ENCODE measurements around the gene RFX2. TPM values are rescaled to one million over a fixed set of nuclear protein-coding genes. Genes with fewer than 3 reads are reported as not detected.

The RFX2 gene
- total RNA-seq, 1 donor from 2014 or later: 20.9 TPM

DNA sequence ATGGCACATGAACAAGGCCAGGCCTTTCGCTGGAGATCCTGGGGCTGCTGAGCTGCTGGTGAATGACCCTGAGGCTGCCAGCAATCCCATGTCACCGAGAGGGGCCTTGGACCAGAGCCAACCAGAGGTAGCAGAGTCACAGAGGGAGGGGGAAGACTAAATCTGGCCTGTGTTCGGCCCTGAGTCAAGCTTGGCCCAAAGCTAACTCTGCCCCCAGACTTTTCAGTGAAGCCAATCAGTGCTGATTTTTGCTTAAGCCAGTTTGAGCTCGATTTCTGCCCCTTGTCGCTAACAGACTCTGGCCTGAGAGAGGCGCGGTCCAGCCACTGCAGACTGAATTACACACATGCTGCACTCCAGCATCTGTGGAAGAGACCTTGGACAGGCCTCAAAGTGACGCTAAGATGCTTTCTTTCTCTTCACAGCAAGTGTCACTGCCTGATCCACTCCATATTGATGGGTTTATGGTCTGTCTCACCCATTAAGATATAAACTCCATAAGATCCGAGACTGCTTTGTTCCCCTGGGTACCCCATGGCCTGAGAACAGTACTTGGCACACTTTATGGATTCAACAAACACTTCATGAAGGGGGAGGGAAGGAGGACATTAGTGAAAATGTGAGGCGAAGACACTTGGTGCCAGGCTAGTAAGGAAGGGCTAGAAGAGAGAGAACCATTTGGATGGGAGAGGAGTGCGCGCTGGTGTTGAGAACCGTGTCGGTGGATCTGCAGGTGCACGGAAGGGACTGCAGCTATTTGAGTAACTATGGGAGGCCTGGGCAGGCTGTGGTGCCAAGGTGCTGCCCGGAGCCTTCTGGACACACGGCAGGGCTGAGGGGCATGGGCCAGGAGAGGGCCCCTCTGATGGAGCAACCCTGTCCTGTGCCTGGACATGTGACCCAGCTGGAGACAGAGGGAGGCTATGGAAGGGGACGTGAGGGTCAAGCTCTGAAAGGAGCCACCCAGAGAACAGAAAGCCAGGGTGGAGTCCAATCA is 150.0 kb downstream of the RFX2 start:
- H3K4me1 ChIP-seq: peaks cover 88% of the 10 kb centered on the region
- TF ChIP-seq, protein P1, sequence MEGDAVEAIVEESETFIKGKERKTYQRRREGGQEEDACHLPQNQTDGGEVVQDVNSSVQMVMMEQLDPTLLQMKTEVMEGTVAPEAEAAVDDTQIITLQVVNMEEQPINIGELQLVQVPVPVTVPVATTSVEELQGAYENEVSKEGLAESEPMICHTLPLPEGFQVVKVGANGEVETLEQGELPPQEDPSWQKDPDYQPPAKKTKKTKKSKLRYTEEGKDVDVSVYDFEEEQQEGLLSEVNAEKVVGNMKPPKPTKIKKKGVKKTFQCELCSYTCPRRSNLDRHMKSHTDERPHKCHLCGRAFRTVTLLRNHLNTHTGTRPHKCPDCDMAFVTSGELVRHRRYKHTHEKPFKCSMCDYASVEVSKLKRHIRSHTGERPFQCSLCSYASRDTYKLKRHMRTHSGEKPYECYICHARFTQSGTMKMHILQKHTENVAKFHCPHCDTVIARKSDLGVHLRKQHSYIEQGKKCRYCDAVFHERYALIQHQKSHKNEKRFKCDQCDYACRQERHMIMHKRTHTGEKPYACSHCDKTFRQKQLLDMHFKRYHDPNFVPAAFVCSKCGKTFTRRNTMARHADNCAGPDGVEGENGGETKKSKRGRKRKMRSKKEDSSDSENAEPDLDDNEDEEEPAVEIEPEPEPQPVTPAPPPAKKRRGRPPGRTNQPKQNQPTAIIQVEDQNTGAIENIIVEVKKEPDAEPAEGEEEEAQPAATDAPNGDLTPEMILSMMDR (IDR thresholded peaks at IDR 0.05): no peak
- DNase-seq (no peak), ATAC-seq (no peak)
- no peaks in the 10 kb centered on the region for H3K27me3 ChIP-seq (ENCODE audit: low read depth)
- H3K4me3 ChIP-seq: no peak overlapping the region
- intact Hi-C loops (cut with DNase I): no loop called here
- H3K9me3 ChIP-seq: no peaks in the 10 kb centered on the region
- H3K27ac ChIP-seq: peak overlapping the region; percentile 87
- peaks cover 2% of the 10 kb centered on the region for H3K36me3 ChIP-seq

DNA sequence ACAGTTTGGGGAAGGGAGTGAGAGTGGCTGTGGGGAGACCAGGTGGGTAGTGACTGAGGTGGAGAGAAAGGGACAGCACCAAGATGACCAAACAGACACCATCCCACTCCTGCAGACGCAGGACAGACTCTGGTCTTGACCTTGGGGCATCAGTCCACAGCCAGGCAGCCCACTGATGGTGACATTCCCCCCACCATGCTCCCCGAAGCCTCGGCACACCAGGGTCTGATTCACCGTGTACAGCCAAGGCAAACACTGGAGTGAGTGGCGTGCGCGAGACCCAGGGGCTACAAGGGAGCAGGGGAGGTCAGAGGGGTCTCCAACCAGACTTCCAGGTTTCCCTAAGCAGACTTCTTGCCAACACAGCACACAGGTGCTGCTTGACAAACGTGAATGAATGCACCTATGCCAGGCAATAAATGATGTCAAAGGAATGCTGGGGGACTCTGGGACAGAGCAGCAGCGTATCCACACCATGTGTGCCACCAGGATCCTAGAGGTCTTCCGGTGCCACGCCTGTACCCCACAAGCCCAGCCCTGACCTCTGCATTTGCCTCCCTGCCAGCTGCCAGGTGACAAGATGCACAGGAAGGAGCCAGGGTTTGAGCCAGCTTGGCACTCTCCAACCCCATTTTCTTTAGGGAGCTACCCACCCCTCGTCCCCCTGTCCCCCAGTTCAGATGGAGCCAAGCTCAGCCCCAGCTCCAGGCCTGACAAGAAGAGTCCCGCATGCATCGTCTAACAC is 150.9 kb downstream of the RFX2 start:
- Histone ChIP-seq H3K4me1 (peaks cover 91% of the 10 kb centered on the region), H3K9me3 (no peaks in the 10 kb centered on the region), H3K27ac (peak overlapping the region; percentile 87), H3K36me3 (no peaks in the 10 kb centered on the region), H3K4me3 (no peak overlapping the region), H3K27me3 (ENCODE audit: low read depth) (no peaks in the 10 kb centered on the region)
- TF ChIP-seq, protein P1 (IDR thresholded peaks at IDR 0.05): no peak
- DNase-seq (no peak), ATAC-seq (no peak)
- intact Hi-C loops (cut with DNase I): no loop called here

DNA sequence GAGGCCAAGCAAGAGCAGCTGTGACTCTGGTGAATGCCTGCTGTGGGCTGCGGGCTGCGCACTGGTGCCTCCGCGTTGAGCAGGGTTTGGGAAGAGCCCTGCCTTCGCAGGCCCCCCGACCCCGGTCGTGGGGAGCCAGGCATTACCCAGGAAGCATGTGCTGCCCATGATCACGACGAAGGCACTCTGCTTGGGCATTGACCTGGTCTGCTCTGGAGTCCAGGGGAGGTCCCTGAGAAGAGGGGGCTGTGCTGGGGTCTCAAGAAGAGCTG is 151.5 kb downstream of the RFX2 start:
- peaks cover 91% of the 10 kb centered on the region for H3K4me1 ChIP-seq
- H3K4me3 ChIP-seq: no peak overlapping the region
- TF ChIP-seq, protein P1 (IDR thresholded peaks at IDR 0.05): no peak
- H3K27ac ChIP-seq: no peak overlapping the region
- intact Hi-C loops (cut with DNase I): no loop called here
- no peaks in the 10 kb centered on the region for H3K27me3 ChIP-seq (ENCODE audit: low read depth)
- DNase-seq (no peak), ATAC-seq (no peak)
- H3K36me3 ChIP-seq: no peaks in the 10 kb centered on the region
- no peaks in the 10 kb centered on the region for H3K9me3 ChIP-seq

DNA sequence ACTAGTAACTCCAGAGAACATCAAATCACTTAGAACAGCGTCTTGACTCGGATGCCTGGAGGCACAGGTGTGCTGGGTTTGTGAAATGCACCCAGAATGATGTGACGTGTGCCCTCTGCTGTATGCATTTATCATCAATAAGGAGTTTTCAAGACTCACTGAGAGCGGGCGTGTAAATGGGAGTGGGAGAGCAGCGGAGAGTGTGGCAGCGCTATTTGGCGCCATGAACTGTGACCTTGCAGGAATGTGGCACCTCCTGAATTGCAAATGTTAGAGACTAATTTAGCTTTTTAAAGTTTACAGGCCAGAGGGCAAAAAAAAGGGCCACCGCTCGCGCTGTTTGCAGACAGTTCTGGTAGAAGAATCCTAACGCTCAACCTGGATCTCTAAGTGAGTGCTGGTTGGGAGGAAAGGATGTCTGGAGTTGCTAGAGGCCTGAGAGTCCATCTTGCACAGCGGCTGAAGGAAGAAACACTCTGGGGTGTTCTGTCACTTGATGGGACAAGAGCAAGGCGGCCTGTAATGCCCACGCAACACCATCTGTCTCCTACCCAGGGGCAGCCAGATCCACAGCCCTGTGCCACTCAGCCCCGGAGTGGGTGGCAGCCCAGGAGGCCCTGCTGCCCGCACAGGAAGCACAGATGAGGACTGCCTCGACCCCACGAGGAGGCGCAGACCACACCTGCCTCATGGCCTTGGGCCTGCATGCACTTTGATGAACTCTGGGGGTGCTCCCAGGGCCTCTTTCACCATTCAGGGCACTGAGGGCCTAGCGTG is 152.0 kb downstream of the RFX2 start:
- H3K4me3 ChIP-seq: no peak overlapping the region
- DNase-seq (no peak), ATAC-seq (no peak)
- H3K9me3 ChIP-seq: no peaks in the 10 kb centered on the region
- intact Hi-C loops (cut with DNase I): no loop called here
- TF ChIP-seq, protein P1 (IDR thresholded peaks at IDR 0.05): no peak
- no peaks in the 10 kb centered on the region for H3K27me3 ChIP-seq (ENCODE audit: low read depth)
- H3K27ac ChIP-seq: no peak overlapping the region
- H3K4me1 ChIP-seq: peaks cover 91% of the 10 kb centered on the region
- no peaks in the 10 kb centered on the region for H3K36me3 ChIP-seq

DNA sequence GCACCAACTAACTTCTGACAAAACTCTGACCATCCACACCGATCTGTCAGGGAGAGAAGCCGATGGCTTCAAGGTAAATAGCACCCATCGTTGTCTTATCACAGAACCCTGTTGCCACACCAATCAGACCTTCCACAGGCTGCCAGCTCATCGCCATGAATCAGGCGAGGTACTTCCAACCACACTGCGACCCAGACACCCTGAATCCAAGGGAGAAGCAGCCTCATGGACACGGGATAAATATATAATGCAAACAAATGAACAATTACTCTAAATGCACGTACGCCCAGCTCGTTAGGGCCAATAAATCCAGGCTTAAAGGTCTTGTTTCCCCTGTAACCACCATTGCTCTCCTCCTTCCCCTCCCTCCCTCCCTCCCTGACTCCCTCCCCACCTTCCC is 153.1 kb downstream of the RFX2 start:
- no peak for DNase-seq
- intact Hi-C loops (cut with DNase I): no loop called here
- H3K4me1 ChIP-seq: peaks cover 91% of the 10 kb centered on the region

More for the DNA sequence above, 153.1 kb downstream of the RFX2 start:
- no peaks in the 10 kb centered on the region for H3K27me3 ChIP-seq (ENCODE audit: low read depth)
- TF ChIP-seq, protein P1 (IDR thresholded peaks at IDR 0.05): no peak
- H3K4me3 ChIP-seq: no peak overlapping the region
- H3K36me3 ChIP-seq: no peaks in the 10 kb centered on the region
- no peak overlapping the region for H3K27ac ChIP-seq
- no peak for ATAC-seq
- H3K9me3 ChIP-seq: no peaks in the 10 kb centered on the region

All from lower lobe of right lung (tissue), 2 donors.